ENCODE data around the gene TEX29.

The TEX29 gene

DNA sequence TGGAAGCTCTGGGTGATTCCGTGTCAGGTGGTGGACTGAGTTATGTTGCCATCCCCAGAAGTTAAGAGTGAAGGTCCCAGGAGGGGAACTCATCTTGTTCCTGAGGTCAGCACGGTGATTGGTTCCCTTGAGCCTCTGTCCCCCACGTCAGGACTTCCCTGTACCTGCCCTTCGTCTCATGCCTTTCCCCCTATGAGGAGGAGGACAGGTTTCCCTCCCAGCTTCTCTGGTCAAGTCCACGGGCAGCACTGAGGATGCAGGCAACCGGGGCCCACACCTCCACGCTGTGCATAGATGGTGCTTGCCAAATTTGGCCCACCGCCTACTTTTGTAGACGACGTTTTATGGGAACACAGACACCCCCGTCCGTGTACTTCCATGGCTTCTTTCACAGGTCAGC is 42.7 kb downstream of the TEX29 start:
- Histone ChIP-seq H3K9me3 (ENCODE audit: insufficient read depth, low read length, severe bottlenecking) (no peaks in the 10 kb centered on the region), H3K4me1 (ENCODE audit: insufficient read depth, low read length) (no peaks in the 10 kb centered on the region), H4K20me1 (ENCODE audit: insufficient read depth, low read length) (no peaks in the 10 kb centered on the region), H3K4me2 (ENCODE audit: insufficient read depth, low read length) (no peak overlapping the region), H3K27me3 (ENCODE audit: insufficient read depth, low read length, poor library complexity) (peaks cover 3% of the 10 kb centered on the region), H3K4me3 (ENCODE audit: low read depth in 1 of 2, low read length in 2 of 2) (no peak overlapping the region), H2AFZ (ENCODE audit: low read depth, low read length) (no peak overlapping the region), H3K36me3 (ENCODE audit: insufficient read depth, low read length) (no peaks in the 10 kb centered on the region), H3K9ac (ENCODE audit: low read depth, low read length) (no peak overlapping the region), H3K79me2 (ENCODE audit: insufficient read depth, low read length) (no peaks in the 10 kb centered on the region), H3K27ac (ENCODE audit: low read length) (no peak overlapping the region)
- ATAC-seq (ENCODE audit: insufficient read depth, low read depth) (no peak), DNase-seq (no peak)
- no peak for TF ChIP-seq EZH2 (IDR thresholded peaks at IDR 0.05; ENCODE audit: borderline replicate concordance, low read depth, low read length, severe bottlenecking)
- TF ChIP-seq, protein P1, sequence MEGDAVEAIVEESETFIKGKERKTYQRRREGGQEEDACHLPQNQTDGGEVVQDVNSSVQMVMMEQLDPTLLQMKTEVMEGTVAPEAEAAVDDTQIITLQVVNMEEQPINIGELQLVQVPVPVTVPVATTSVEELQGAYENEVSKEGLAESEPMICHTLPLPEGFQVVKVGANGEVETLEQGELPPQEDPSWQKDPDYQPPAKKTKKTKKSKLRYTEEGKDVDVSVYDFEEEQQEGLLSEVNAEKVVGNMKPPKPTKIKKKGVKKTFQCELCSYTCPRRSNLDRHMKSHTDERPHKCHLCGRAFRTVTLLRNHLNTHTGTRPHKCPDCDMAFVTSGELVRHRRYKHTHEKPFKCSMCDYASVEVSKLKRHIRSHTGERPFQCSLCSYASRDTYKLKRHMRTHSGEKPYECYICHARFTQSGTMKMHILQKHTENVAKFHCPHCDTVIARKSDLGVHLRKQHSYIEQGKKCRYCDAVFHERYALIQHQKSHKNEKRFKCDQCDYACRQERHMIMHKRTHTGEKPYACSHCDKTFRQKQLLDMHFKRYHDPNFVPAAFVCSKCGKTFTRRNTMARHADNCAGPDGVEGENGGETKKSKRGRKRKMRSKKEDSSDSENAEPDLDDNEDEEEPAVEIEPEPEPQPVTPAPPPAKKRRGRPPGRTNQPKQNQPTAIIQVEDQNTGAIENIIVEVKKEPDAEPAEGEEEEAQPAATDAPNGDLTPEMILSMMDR (IDR thresholded peaks at IDR 0.05; ENCODE audit: borderline replicate concordance, extremely low read depth, low read length, poor library complexity, severe bottlenecking): no peak

DNA sequence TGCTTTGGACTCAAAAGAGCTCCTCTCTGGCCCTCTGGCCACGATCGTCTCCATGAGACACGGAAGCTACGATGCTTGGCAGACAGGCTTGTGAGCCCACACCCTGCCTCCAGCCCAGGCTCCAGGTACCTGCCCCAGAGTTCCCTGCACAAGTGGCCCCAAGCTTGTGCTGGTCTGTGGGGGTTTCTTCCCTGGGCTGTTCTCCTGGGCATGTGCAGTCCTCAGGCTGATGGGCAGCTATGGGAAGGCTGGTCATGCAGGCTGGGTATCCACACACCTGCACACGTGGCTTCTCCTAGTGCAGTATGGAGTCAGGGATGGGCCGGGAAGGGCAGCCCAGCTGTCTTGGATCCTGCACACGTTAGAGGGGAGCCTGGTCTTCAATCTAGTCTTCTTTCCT is 43.1 kb downstream of the TEX29 start:
- H3K4me1 ChIP-seq (ENCODE audit: insufficient read depth, low read length): no peaks in the 10 kb centered on the region
- no peak overlapping the region for H3K9ac ChIP-seq (ENCODE audit: low read depth, low read length)
- H3K27ac ChIP-seq (ENCODE audit: low read length): no peak overlapping the region
- DNase-seq (no peak), ATAC-seq (ENCODE audit: insufficient read depth, low read depth) (no peak)
- H3K9me3 ChIP-seq (ENCODE audit: insufficient read depth, low read length, severe bottlenecking): no peaks in the 10 kb centered on the region
- no peak for TF ChIP-seq EZH2 (IDR thresholded peaks at IDR 0.05; ENCODE audit: borderline replicate concordance, low read depth, low read length, severe bottlenecking)
- TF ChIP-seq, protein P1 (IDR thresholded peaks at IDR 0.05; ENCODE audit: borderline replicate concordance, extremely low read depth, low read length, poor library complexity, severe bottlenecking): no peak
- no peaks in the 10 kb centered on the region for H4K20me1 ChIP-seq (ENCODE audit: insufficient read depth, low read length)
- no peak overlapping the region for H3K4me2 ChIP-seq (ENCODE audit: insufficient read depth, low read length)
- H3K79me2 ChIP-seq (ENCODE audit: insufficient read depth, low read length): no peaks in the 10 kb centered on the region
- H3K36me3 ChIP-seq (ENCODE audit: insufficient read depth, low read length): no peaks in the 10 kb centered on the region
- peaks cover 3% of the 10 kb centered on the region for H3K27me3 ChIP-seq (ENCODE audit: insufficient read depth, low read length, poor library complexity)
- no peak overlapping the region for H2AFZ ChIP-seq (ENCODE audit: low read depth, low read length)
- H3K4me3 ChIP-seq (ENCODE audit: low read depth in 1 of 2, low read length in 2 of 2): no peak overlapping the region

DNA sequence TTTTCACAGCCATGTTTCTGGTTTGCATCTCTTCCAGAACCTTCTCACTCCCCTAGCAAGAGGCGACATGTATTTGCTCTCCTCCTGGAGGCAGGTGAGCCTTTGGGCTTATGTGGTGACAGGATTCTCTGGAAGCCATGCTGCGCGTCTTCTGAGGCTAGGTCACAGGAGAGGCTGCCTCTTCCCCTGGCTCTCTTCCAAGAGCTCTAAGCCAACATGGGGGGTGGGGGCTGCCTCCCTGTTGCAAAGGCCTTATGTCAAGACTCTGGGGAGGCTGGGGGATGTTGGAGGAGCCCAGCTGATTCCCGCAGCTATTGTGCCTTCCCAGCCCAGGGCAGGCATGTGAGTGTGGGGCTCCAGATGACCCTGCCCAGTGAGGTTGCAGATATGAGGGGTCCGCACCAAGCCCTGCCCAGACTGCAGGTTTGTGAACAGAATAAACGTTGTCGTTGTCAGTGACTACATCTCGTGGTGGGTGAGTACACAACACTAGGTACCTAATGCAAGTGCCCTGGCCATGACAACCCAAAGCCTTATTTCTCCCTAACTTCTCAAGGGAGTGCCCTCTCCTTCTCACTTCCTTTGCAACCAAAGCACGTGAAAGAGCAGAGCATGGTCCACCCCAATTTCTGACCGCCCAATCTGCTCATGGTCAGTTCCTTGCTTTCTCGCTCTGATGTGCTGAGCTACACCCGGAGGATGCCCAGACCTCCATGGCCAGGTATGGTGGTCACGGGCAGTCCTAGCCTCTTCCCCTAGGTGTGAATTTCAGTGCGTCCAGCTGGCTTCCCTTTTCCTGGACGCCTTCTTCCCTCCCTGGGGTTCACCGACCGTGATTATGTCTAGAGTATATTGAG is 44.9 kb downstream of the TEX29 start:
- Histone ChIP-seq H3K9ac (ENCODE audit: low read depth, low read length) (no peak overlapping the region), H4K20me1 (ENCODE audit: insufficient read depth, low read length) (no peaks in the 10 kb centered on the region), H3K27me3 (ENCODE audit: insufficient read depth, low read length, poor library complexity) (peaks cover 3% of the 10 kb centered on the region), H3K27ac (ENCODE audit: low read length) (no peak overlapping the region), H3K36me3 (ENCODE audit: insufficient read depth, low read length) (no peaks in the 10 kb centered on the region), H3K9me3 (ENCODE audit: insufficient read depth, low read length, severe bottlenecking) (no peaks in the 10 kb centered on the region), H3K79me2 (ENCODE audit: insufficient read depth, low read length) (no peaks in the 10 kb centered on the region), H3K4me1 (ENCODE audit: insufficient read depth, low read length) (no peaks in the 10 kb centered on the region), H2AFZ (ENCODE audit: low read depth, low read length) (no peak overlapping the region), H3K4me2 (ENCODE audit: insufficient read depth, low read length) (no peak overlapping the region), H3K4me3 (ENCODE audit: low read depth in 1 of 2, low read length in 2 of 2) (no peak overlapping the region)
- no peak for TF ChIP-seq EZH2 (IDR thresholded peaks at IDR 0.05; ENCODE audit: borderline replicate concordance, low read depth, low read length, severe bottlenecking)
- TF ChIP-seq, protein P1 (IDR thresholded peaks at IDR 0.05; ENCODE audit: borderline replicate concordance, extremely low read depth, low read length, poor library complexity, severe bottlenecking): no peak
- DNase-seq (no peak), ATAC-seq (ENCODE audit: insufficient read depth, low read depth) (no peak)
